Tibial nerve (tissue), 4 donors: ENCODE data around the gene SLC38A10. TPM values are rescaled to one million over a fixed set of nuclear protein-coding genes. Genes with fewer than 3 reads are reported as not detected.
A peak's percentile ranks its signal among the peaks of the same experiment; 100 is the strongest.

Experiments
- DNase-seq, 2 donors: peaks; one replicate each; pipeline ENCODE4 v3.0.0-alpha.2; 2019; ENCODE audit warnings: low spot score in 2 of 2
- H3K27ac ChIP-seq, 4 donors: fragments of 200-600 bp; sonication (generic) in 3 of 4; one replicate each; pipeline ENCODE4 v1.5.1; 2017 to 2019; ENCODE audit warnings: mild to moderate bottlenecking in 1 of 4
- H3K27me3 ChIP-seq, 2 donors: fragments of 200-600 bp; sonication (generic) in 1 of 2; one replicate each; pipeline versions ENCODE4 v1.5.1 to v1.6.0; 2017 to 2019
- H3K36me3 ChIP-seq, 3 donors: fragments of 200-600 bp; sonication (generic); one replicate each; pipeline ENCODE4 v1.5.1; 2018 to 2019
- H3K4me1 ChIP-seq, 4 donors: fragments of 200-600 bp; sonication (generic) in 3 of 4; one replicate each; pipeline ENCODE4 v1.5.1; 2017 to 2019
- H3K4me3 ChIP-seq, 4 donors: fragments of 200-600 bp; sonication (generic) in 3 of 4; one replicate each; pipeline ENCODE4 v1.5.1; 2017 to 2019; ENCODE audit warnings: mild to moderate bottlenecking in 1 of 4, moderate library complexity in 1 of 4
- H3K9me3 ChIP-seq, 4 donors: fragments of 200-600 bp; sonication (generic) in 3 of 4; one replicate each; pipeline ENCODE4 v1.5.1; 2017 to 2019
- EP300 ChIP-seq, 2 donors: sonication (generic); formaldehyde crosslinking; IDR thresholded peaks; one replicate each; pipeline ENCODE4 v1.6.1; 2017; ENCODE audit warnings: antibody characterized with exemption in 2 of 2, mild to moderate bottlenecking in 1 of 2
- POLR2A ChIP-seq, 2 donors: fragments of 450-650 bp; IDR thresholded peaks; one replicate each; pipeline ENCODE4 v1.6.1; 2017; ENCODE audit warnings: antibody characterized with exemption in 2 of 2, mild to moderate bottlenecking in 2 of 2, moderate library complexity in 2 of 2
- WGBS, 2 donors: methylation state at CpG; one replicate each; pipeline ENCODE4 v1.1.5; 2018; 5-methylcytosine and 5-hydroxymethylcytosine counted together
- total RNA-seq, 4 donors: library from RNA; depleted of rRNA; stranded (reverse); fragments of >200 nt; gene quantifications; one replicate each; pipeline ENCODE4 v1.1.0, GENCODE V29; 2016
- TF ChIP-seq, protein P1 (sequence below), 5 experiments: fragments of 200-600 bp in 3 of 5; fragments of 450-650 bp in 2 of 5; sonication (generic) in 3 of 5; IDR thresholded peaks; one replicate each; pipeline ENCODE4 v1.5.1; 2016 to 2019; ENCODE audit warnings: antibody characterized with exemption in 5 of 5, mild to moderate bottlenecking in 3 of 5, moderate library complexity in 2 of 5

SLC38A10 gene
- total RNA-seq, 4 donors from 2014 or later, result 80.0 to 149 (median 123) TPM

- H3K4me3 ChIP-seq, result no peak overlapping the region
- TF ChIP-seq EP300 (IDR thresholded peaks at IDR 0.05) (no peak), POLR2A (IDR thresholded peaks at IDR 0.05) (no peak)
- TF ChIP-seq, protein P1, sequence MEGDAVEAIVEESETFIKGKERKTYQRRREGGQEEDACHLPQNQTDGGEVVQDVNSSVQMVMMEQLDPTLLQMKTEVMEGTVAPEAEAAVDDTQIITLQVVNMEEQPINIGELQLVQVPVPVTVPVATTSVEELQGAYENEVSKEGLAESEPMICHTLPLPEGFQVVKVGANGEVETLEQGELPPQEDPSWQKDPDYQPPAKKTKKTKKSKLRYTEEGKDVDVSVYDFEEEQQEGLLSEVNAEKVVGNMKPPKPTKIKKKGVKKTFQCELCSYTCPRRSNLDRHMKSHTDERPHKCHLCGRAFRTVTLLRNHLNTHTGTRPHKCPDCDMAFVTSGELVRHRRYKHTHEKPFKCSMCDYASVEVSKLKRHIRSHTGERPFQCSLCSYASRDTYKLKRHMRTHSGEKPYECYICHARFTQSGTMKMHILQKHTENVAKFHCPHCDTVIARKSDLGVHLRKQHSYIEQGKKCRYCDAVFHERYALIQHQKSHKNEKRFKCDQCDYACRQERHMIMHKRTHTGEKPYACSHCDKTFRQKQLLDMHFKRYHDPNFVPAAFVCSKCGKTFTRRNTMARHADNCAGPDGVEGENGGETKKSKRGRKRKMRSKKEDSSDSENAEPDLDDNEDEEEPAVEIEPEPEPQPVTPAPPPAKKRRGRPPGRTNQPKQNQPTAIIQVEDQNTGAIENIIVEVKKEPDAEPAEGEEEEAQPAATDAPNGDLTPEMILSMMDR (IDR thresholded peaks at IDR 0.05), result peak; percentile 78 to 95 (median 86)
- H3K36me3 ChIP-seq, result peaks cover 0 to 57% (median 8%) of the 10 kb centered on the region in 3 donors
- no peak overlapping the region for H3K27ac ChIP-seq
- DNase-seq, result peak in 1 of 2 donors; percentile 66
- H3K9me3 ChIP-seq, result no peaks in the 10 kb centered on the region
- 60 to 61% methylated on average over 19 of the region's 19 CpGs for WGBS, 2 donors
- H3K4me1 ChIP-seq, result peaks cover 0 to 25% (median 12%) of the 10 kb centered on the region in 4 donors
- no peaks in the 10 kb centered on the region for H3K27me3 ChIP-seq
These were observed 41.6 kb downstream of the SLC38A10 start for GRCh38 chr17:81253358-81254131.

- no peak overlapping the region for H3K4me3 ChIP-seq
- H3K36me3 ChIP-seq, result peaks cover 0 to 51% (median 8%) of the 10 kb centered on the region in 3 donors
- TF ChIP-seq, protein P1 (IDR thresholded peaks at IDR 0.05), result no peak
- TF ChIP-seq POLR2A (IDR thresholded peaks at IDR 0.05) (no peak), EP300 (IDR thresholded peaks at IDR 0.05) (no peak)
- 77 to 83% methylated on average over 15 of the region's 15 CpGs for WGBS, 2 donors
- no peak for DNase-seq
- H3K9me3 ChIP-seq, result no peaks in the 10 kb centered on the region
- peaks cover 0 to 25% (median 12%) of the 10 kb centered on the region in 4 donors for H3K4me1 ChIP-seq
- H3K27me3 ChIP-seq, result no peaks in the 10 kb centered on the region
- no peak overlapping the region for H3K27ac ChIP-seq
These were observed 42.1 kb downstream of the SLC38A10 start for GRCh38 chr17:81252987-81253329.

GRCh38 chr17:81252326-81252986 is 42.7 kb downstream of the SLC38A10 start:
- TF ChIP-seq, protein P1 (IDR thresholded peaks at IDR 0.05), result no peak
- TF ChIP-seq EP300 (IDR thresholded peaks at IDR 0.05) (no peak), POLR2A (IDR thresholded peaks at IDR 0.05) (no peak)
- peaks cover 0 to 46% (median 8%) of the 10 kb centered on the region in 3 donors for H3K36me3 ChIP-seq

DNA sequence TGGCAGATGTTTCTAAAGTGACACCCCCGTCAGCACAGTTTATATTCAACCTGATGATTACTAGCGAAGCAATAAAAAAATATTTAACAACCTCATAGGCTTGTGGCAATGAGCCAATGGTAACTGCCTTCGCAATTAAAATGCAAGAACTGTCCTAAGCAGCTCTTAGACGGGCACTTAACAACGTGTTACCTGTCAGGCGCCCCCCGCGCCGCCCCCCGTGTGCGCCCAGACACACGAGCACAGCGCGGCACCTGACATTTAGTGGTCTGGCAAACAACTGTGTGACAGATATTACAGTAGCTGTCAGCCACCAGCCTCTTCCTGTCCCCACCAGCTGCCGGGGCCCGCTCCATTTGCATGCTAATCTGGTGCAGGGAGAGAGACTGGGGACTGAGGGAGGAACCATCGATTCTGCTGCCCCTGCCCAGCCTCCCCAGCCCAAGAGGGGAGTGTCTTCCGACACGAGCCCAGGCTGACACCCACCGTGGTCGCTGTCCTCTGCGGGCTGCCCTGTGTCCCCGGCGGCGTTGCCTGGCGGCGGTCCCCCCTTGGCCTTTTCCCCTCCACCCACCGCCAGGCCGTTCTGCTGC is 43.3 kb downstream of the SLC38A10 start:
- TF ChIP-seq POLR2A (IDR thresholded peaks at IDR 0.05) (no peak), EP300 (IDR thresholded peaks at IDR 0.05) (no peak)
- TF ChIP-seq, protein P1 (IDR thresholded peaks at IDR 0.05), result no peak
- WGBS, 2 donors, result 81% methylated on average over 28 to 29 of the region's 29 CpGs

More at GRCh38 chr17:81252326-81252986, 42.7 kb downstream of the SLC38A10 start:
- Histone ChIP-seq H3K4me1 (peaks cover 0 to 25% (median 12%) of the 10 kb centered on the region in 4 donors), H3K27ac (no peak overlapping the region), H3K9me3 (no peaks in the 10 kb centered on the region), H3K27me3 (no peaks in the 10 kb centered on the region), H3K4me3 (no peak overlapping the region)
- WGBS, 2 donors, result 76 to 83% methylated on average over 15 of the region's 15 CpGs
- DNase-seq, result no peak

More for the DNA sequence above, 43.3 kb downstream of the SLC38A10 start:
- H3K27ac ChIP-seq, result no peak overlapping the region
- no peak overlapping the region for H3K4me3 ChIP-seq
- H3K4me1 ChIP-seq, result peaks cover 0 to 25% (median 12%) of the 10 kb centered on the region in 4 donors
- H3K27me3 ChIP-seq, result no peaks in the 10 kb centered on the region
- no peaks in the 10 kb centered on the region for H3K9me3 ChIP-seq
- no peak for DNase-seq
- H3K36me3 ChIP-seq, result peaks cover 0 to 45% (median 8%) of the 10 kb centered on the region in 3 donors
